HG02642 (cell line): ENCODE results near the gene CLDN9.

Experiments used
- ATAC-seq: cut with Tn5 transposase; IDR thresholded peaks from one replicate; pipeline ENCODE4 v1.9.1; 2021; ENCODE audit warnings: mild to moderate bottlenecking; ENCODE audit not compliant: unreplicated experiment, poor library complexity

Gene CLDN9

GRCh38 chr16:3028716-3029319, 16.1 kb downstream of the CLDN9 start:
- ATAC-seq, result no peak

- ATAC-seq, result no peak
Observed at GRCh38 chr16:3029491-3030221, 16.9 kb downstream of the CLDN9 start.

- ATAC-seq, result no peak
Observed at GRCh38 chr16:3030222-3031212, 17.8 kb downstream of the CLDN9 start.

GRCh38 chr16:3032624-3033023, 19.9 kb downstream of the CLDN9 start:
- ATAC-seq, result no peak

- no peak for ATAC-seq
Observed at GRCh38 chr16:3035289-3035971, 22.7 kb downstream of the CLDN9 start.

- no peak for ATAC-seq
Observed at GRCh38 chr16:3035972-3036725, 23.4 kb downstream of the CLDN9 start.

GRCh38 chr16:3036726-3037315, 24.1 kb downstream of the CLDN9 start, which contains the start of gene BICDL2:
Gene BICDL2 (minus strand): TSS chr16:3036944. CDS start chr16:3035496, 1,448 bp downstream.
- no peak for ATAC-seq

GRCh38 chr16:3038256-3038655, 25.5 kb downstream of the CLDN9 start:
- ATAC-seq, result no peak

GRCh38 chr16:3038896-3039295, 26.2 kb downstream of the CLDN9 start:
- ATAC-seq, result no peak

GRCh38 chr16:3042376-3042775, 29.7 kb downstream of the CLDN9 start:
- no peak for ATAC-seq

GRCh38 chr16:3044708-3045107, 32.0 kb downstream of the CLDN9 start:
- ATAC-seq, result no peak

- no peak for ATAC-seq
Observed at GRCh38 chr16:3045758-3046640, 33.3 kb downstream of the CLDN9 start, which contains the start of gene MMP25. Gene MMP25 (plus strand): TSS chr16:3046561. CDS start chr16:3046918, 357 bp downstream.

GRCh38 chr16:3046641-3047386, 34.1 kb downstream of the CLDN9 start:
- ATAC-seq, result no peak

GRCh38 chr16:3047387-3047720, 34.6 kb downstream of the CLDN9 start:
- ATAC-seq, result no peak

GRCh38 chr16:3049921-3050481, 37.3 kb downstream of the CLDN9 start:
- ATAC-seq, result no peak

GRCh38 chr16:3050487-3050886, 37.8 kb downstream of the CLDN9 start:
- no peak for ATAC-seq

GRCh38 chr16:3051009-3051408, 38.3 kb downstream of the CLDN9 start:
- ATAC-seq, result no peak
